Nephron (organoid): ENCODE results near the gene FAM227B.

Source experiments
- H3K27ac Mint-ChIP-seq, 3 experiments: 2 replicates each; pipeline ENCODE4 v1.8.0; 2020; ENCODE audit warnings: mixed read lengths in 3 of 3, mild to moderate bottlenecking in 2 of 3, moderate library complexity in 1 of 3
- H3K27me3 Mint-ChIP-seq: 2 replicates; pipeline ENCODE4 v1.8.0; 2021; ENCODE audit warnings: low read depth, mild to moderate bottlenecking, moderate library complexity, mixed read lengths
- H3K36me3 Mint-ChIP-seq: 2 replicates; pipeline ENCODE4 v1.8.0; 2020; ENCODE audit warnings: low read depth, mixed read lengths
- H3K4me1 Mint-ChIP-seq: 2 replicates; pipeline ENCODE4 v1.8.0; 2020; ENCODE audit warnings: mixed read lengths
- H3K4me3 Mint-ChIP-seq, 3 experiments: 2 replicates each; pipeline ENCODE4 v1.8.0; 2020; ENCODE audit warnings: mild to moderate bottlenecking in 3 of 3, mixed read lengths in 3 of 3, moderate library complexity in 2 of 3
- H3K9me3 Mint-ChIP-seq: 2 replicates; pipeline ENCODE4 v1.8.0; 2020; ENCODE audit warnings: mixed read lengths
- TF ChIP-seq, protein P1 (sequence below), 3 experiments: fragments of 200-600 bp; sonication (generic); IDR thresholded peaks; one replicate each; pipeline ENCODE4 v1.5.0; 2021; ENCODE audit warnings: antibody characterized with exemption in 3 of 3; ENCODE audit not compliant: unreplicated experiment in 3 of 3

The FAM227B gene

DNA sequence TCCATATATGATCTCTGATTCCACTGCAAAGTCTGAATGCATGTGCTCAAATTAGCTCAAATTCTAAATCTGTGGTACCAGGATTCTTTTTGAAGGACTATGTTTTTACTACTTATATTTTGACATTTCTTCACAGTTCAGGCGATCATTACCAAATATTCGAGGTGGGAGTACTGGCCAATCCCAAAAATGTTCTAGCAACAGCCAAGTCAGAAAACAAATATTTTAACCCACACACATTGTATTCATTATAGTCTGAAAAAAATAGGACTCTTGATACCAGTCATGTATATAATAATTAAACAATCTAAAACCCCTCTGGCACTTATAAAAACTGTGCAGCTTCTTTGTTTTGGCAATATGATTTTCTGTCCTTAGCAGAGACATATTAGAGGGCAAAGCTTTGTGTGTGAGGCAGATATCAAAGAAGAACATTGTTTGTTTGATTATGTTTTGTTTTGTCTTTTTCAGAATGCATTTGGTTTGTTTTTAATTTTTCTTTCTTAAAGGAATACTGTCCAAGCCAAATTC is 160.1 kb downstream of the FAM227B start:
- H3K9me3 Mint-ChIP-seq, result no peaks in the 10 kb centered on the region
- H3K4me1 Mint-ChIP-seq, result peaks cover 60% of the 10 kb centered on the region
- no peak overlapping the region for H3K4me3 Mint-ChIP-seq
- no peaks in the 10 kb centered on the region for H3K27me3 Mint-ChIP-seq
- TF ChIP-seq, protein P1, sequence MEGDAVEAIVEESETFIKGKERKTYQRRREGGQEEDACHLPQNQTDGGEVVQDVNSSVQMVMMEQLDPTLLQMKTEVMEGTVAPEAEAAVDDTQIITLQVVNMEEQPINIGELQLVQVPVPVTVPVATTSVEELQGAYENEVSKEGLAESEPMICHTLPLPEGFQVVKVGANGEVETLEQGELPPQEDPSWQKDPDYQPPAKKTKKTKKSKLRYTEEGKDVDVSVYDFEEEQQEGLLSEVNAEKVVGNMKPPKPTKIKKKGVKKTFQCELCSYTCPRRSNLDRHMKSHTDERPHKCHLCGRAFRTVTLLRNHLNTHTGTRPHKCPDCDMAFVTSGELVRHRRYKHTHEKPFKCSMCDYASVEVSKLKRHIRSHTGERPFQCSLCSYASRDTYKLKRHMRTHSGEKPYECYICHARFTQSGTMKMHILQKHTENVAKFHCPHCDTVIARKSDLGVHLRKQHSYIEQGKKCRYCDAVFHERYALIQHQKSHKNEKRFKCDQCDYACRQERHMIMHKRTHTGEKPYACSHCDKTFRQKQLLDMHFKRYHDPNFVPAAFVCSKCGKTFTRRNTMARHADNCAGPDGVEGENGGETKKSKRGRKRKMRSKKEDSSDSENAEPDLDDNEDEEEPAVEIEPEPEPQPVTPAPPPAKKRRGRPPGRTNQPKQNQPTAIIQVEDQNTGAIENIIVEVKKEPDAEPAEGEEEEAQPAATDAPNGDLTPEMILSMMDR (IDR thresholded peaks at IDR 0.05; ENCODE audit: unreplicated experiment in 3 of 3), result no peak
- H3K27ac Mint-ChIP-seq, result peak overlapping the region in 2 of 3 experiments; percentile 12 to 44
- no peaks in the 10 kb centered on the region for H3K36me3 Mint-ChIP-seq

DNA sequence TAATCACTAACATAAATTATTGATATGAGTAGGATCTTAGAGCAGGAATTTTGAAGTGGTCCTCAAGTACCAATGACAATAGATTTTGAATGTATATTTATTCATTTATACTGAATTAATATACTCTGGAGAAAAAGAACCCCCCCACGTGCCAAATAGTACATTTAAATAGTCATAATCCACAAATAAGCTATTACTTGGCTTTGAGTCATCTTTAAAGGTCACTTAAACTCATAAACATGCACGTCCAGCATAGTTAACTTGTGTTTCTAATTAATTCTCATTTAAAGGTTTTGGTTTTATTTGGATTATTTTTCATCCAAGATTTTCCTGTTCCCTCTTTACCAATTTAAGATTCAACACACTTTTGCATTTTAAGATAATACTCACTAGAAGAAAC is 162.5 kb downstream of the FAM227B start:
- Mint-ChIP-seq H3K4me1 (peaks cover 54% of the 10 kb centered on the region), H3K27ac (no peak overlapping the region), H3K27me3 (no peaks in the 10 kb centered on the region), H3K36me3 (peaks cover 5% of the 10 kb centered on the region), H3K9me3 (no peaks in the 10 kb centered on the region), H3K4me3 (no peak overlapping the region)
- TF ChIP-seq, protein P1 (IDR thresholded peaks at IDR 0.05; ENCODE audit: unreplicated experiment in 3 of 3), result no peak

DNA sequence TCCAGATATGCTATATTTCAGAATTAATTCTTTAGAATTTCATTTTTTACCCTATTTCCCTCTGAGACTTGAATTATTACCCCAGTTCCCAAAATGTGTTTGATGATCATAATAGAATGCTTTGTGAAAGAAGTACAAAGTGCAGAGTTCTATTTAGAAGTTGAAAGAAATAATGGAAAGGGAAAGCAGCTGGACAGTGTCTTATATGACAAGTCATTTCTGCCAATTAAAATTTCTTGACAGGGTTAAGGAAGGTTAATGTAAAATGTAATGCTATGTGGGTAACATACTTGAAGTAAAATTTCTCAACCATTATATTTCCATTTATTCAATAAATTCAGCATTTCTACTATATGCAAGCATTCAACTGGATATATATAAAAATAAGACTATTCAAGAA is 164.5 kb downstream of the FAM227B start:
- H3K27ac Mint-ChIP-seq, result peak overlapping the region; percentile 39 to 68 (median 49)
- peaks cover 40% of the 10 kb centered on the region for H3K4me1 Mint-ChIP-seq
- H3K9me3 Mint-ChIP-seq, result no peaks in the 10 kb centered on the region
- TF ChIP-seq, protein P1 (IDR thresholded peaks at IDR 0.05; ENCODE audit: unreplicated experiment in 3 of 3), result no peak
- no peaks in the 10 kb centered on the region for H3K27me3 Mint-ChIP-seq
- H3K36me3 Mint-ChIP-seq, result peaks cover 5% of the 10 kb centered on the region
- no peak overlapping the region for H3K4me3 Mint-ChIP-seq

DNA sequence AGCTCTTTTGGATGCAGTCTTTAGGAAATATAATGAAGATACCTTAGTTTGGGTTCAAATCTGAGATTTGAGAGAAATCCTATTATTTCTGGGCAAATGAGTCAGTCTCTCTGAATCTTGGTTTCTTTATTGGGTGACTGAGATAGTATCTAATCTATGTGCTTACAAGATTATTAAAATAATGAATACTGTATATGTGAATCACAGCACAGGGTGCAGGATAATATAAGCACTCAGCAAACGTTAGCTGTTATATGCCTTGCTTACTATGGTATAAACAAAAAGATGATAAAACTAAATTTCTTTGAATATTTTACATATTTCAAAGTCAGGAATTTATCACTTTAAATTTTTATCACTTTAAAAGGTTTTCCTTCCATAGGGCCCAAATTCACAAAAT is 168.0 kb downstream of the FAM227B start:
- TF ChIP-seq, protein P1 (IDR thresholded peaks at IDR 0.05; ENCODE audit: unreplicated experiment in 3 of 3), result no peak
- H3K27ac Mint-ChIP-seq, result no peak overlapping the region
- no peaks in the 10 kb centered on the region for H3K9me3 Mint-ChIP-seq
- H3K4me1 Mint-ChIP-seq, result peaks cover 33% of the 10 kb centered on the region
- peaks cover 5% of the 10 kb centered on the region for H3K36me3 Mint-ChIP-seq
- no peak overlapping the region for H3K4me3 Mint-ChIP-seq
- no peaks in the 10 kb centered on the region for H3K27me3 Mint-ChIP-seq

DNA sequence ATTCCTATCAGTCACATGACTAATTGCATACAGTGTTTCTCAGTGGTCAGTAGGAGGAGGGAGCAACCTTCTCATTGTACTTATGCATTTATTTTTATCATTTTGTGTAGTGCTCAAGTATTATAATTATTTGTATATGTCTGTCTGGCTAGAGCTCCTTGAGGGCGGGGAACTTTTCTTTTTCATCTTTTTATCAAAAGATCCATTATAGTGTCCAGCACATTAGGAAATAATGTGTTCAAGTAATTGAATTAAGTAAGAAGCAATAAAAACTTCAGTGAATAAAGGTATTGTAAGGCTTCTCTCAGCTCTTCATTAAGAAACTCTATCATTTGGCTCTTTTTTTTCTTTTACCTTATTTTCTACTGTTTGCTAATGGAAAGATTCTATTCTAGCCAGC is 178.8 kb downstream of the FAM227B start:
- no peak overlapping the region for H3K4me3 Mint-ChIP-seq
- H3K27ac Mint-ChIP-seq, result no peak overlapping the region
- no peaks in the 10 kb centered on the region for H3K36me3 Mint-ChIP-seq
- H3K27me3 Mint-ChIP-seq, result no peaks in the 10 kb centered on the region
- no peaks in the 10 kb centered on the region for H3K9me3 Mint-ChIP-seq
- TF ChIP-seq, protein P1 (IDR thresholded peaks at IDR 0.05; ENCODE audit: unreplicated experiment in 3 of 3), result no peak
- H3K4me1 Mint-ChIP-seq, result peaks cover 48% of the 10 kb centered on the region

DNA sequence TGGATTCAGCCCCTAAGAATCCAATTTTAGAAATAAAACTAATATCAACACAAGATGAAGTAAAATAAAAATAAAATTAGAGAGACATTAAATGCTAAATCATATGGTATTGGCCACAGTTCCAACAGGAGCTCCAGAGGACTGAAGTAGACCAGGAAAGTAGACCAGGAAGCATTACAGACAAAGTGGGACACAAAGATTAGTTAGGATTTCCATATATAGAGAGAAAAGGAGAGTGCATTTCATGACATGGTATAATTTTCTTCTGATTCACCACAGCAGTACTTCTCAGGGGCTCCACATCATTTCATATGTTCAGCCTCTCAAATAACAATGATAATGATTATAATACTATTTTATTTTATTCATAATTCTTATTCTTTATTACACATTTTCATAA is 179.3 kb downstream of the FAM227B start:
- Mint-ChIP-seq H3K27ac (peak overlapping the region in 1 of 3 experiments; percentile 28), H3K4me1 (peaks cover 53% of the 10 kb centered on the region), H3K4me3 (no peak overlapping the region), H3K36me3 (no peaks in the 10 kb centered on the region), H3K27me3 (no peaks in the 10 kb centered on the region), H3K9me3 (no peaks in the 10 kb centered on the region)
- TF ChIP-seq, protein P1 (IDR thresholded peaks at IDR 0.05; ENCODE audit: unreplicated experiment in 3 of 3), result no peak
